Stimulated activated CD8-positive, alpha-beta memory T cell treated with anti-CD3 and anti-CD28 coated beads, Interleukin-2, amount 100 ng/mL, for 1 hour (primary cell): Measurements from ENCODE around the gene TUBB2B.
"Not testable (repeated sequence)": the region's sequence is repeated elsewhere in the genome, so short reads cannot be mapped to it uniquely, and the experiment has no call there.

Experiments used
- DNase-seq, 2 donors: peaks; one replicate each; pipeline ENCODE4 v3.0.0-alpha.2; 2020; ENCODE audit warnings: low read depth in 2 of 2

The TUBB2B gene

DNA sequence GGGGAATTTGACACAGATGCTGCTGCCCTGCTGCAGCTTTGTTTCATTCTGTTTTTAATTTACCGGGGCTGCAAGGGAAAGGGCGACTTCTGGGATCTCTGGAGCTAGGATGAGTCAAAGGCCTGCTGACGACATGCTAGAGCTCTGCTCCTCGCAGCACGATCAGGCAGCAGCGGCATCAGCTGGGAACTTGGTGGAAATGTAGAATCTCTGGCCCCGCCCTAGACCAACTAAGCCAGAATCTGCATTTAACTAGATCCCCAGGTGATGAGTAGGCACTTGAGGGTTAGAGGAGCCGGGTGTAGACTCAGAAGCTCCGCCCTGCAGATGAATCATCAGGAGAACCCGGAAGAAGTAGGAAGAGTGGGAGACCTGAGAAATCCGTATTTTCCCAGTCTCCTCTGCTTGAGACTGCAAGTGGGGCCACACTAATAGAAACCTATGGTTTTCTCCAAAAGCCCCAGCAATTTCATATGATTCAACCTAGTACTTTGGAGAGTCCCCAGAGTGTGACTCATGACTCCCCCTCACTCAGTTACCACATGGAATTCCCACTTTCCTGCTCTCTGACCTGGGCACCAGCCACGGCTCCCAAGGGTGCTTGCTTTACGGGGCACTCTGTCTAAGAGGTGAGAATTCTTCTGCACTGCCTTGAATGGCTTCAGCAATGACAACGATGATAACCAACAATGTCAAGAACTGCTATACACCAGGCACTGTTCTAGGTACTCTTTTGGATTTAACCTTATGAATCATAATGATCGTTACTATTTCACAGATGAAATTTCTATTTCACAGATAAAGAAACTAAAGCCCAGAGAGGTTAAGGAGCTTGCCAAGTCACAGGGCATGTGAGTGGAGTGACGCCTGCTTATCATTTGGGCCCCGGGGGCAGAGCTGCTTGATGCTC, 18.1 kb downstream of the TUBB2B start:
- no peak for DNase-seq

DNA sequence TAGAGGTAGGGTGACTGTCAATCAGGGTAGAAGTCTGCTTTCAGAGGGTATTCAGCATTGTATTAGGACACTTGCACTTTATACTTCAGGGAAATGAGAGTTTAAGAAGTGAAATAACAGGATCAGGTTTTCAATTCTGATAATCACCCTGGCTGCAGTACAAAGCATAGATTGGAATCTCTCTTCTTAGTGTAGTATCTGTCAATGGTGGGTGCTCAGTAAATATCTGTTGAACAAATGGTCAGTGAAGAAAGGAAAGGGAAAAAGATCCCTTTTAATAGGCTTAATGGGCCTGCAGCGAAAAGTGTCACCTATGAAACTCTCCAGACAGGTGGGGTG, 18.7 kb downstream of the TUBB2B start:
- no peak for DNase-seq

DNA sequence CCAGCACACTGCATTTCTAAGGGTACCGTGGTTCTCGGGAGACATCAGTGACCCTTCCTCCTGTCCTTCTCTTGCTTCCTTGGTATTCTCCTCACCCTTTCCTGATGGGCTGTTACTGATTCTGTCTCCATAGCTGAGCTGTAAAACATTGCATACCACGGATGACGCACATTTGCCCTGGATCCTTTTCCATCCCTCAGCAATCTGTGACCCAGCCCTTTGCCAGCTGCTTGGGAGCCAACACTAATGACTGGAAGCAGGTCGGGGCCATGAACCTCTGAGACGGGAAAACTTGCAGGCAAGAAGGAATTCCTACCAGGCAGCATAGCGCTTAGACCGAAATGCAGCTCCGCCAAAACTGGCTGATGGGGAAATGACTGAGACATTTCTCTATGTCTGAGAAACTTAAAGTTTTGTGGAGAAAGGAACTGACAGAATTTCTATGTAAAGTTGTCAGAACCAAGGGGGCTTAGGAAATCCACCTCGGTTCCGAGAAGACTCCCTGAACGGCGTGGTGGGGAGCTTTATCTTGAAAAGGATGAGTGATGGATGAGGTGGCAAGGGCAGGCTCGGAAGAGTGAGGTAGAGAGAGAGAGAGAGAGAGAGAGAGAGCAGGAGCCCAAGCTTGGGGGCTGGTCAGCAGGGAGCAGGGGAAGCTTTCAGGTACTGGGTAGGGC, 19.2 kb downstream of the TUBB2B start:
- DNase-seq: no peak

DNA sequence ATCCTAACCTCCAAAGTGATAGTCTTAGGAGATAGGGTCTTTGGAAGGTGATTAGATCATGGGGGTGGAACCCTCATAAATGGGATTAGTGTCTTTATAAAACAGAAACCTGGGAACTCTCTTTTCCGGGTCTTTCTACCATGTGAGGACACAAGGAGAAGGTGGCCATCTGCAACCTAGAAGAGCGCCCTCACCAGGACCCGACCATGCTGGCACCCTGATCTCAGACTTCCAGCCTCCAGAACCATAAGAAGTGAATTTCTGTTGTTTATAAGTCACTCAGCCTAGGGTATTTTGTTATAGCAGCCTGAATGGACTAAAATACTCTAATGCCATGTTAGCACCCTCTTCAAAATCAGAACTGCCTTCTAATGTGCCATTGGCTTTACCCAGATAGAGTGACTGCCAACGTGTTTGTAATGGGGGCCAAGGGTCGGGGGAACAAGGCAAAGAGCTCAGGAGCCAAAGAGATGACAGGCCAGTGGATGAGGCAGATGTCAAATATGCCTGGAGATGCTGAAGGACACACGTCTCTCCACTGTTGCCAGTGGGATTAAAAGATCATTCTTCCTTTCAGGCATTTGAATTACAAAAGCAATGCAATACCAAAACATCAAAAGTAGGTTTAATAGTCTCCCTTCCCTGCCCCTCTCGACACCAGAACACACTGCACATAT, 21.0 kb downstream of the TUBB2B start:
- no peak for DNase-seq

DNA sequence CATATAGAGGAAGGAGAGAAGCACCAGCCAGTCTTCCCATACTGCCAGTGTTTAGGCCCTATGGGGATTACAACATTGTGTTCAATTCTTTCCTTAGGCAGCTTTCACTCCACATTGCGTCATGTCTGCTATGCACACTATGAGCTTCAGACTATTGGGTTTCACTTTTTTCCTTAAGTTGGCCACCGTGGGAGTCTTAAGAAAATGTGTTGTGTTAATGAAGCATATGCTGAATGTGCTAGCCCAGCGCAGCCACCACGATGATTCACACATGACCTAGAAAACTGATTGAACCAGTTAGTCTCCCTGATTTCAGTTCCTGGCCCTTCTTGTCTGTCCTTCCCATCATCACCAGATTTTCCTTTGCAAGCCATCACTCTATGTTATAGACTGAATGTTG, 21.5 kb downstream of the TUBB2B start:
- DNase-seq: no peak

DNA sequence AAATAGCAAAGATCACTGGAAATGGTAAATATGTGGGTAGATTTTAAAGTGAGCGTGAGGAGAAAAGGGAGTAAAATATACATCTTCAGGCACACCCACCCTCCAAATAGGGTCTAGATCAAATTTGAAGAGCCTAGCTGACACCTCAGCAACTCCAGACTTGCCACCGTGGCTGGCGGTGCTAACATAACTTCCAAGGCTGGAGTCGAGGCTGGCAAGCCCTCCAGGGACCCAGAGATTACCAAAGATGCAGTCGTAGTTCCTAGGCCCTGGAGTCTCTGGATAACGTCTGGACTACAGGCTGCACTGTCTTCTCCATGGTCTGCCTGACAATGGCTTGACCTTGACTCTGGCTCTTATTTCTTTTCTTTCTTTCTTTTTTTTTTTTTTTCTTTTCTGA, 22.5 kb downstream of the TUBB2B start:
- DNase-seq: no peak

DNA sequence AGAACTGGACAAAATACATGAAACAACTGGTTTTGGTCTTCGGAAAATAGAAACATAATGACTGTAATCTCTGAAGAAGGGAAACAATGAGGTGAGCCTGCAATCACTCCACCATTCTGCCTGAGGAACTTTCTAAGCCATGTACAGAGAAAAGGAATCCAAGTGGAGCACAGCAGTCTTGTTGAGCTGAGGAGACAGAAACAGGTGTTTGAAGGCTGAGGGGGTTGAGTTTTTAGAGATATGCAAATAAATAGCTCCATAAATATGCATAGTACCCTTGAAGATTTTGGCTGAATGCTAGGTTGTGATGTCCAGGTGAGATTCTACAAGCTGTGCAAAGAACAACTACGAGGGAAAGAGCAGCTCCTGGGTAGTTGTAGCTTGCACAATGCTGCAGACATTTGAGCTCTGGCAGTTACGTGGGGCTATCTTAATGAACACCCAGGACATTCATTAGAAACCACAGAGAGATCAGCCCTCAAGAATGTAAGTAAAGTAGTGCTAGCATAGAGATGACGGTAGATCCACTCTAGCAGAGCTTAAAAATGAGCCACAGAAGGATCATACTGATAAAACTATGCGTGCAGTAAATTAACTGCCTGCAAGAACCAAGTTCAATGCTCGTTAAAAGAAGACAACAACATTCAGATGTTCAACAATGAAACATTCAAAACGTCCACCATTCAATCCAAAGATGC, 24.3 kb downstream of the TUBB2B start:
- DNase-seq: no peak

DNA sequence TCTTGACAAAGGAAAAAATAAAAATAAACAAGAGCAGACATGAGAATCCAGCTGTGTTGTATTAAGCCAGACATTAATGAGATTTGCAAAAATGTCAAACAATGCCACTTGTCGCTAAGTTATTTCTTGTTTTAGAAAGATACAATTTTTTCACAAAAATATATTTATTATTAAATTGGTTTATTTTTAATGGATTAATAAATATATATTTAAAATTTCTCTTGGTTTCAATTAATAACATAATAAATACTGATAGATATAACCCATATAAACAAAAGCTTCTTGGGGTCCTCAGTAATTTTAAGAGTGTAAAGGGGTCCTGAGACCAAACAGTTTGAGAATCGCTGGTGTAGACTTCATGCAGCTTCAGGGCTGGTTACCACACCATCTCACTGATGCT, 26.1 kb downstream of the TUBB2B start:
- no peak for DNase-seq

DNA sequence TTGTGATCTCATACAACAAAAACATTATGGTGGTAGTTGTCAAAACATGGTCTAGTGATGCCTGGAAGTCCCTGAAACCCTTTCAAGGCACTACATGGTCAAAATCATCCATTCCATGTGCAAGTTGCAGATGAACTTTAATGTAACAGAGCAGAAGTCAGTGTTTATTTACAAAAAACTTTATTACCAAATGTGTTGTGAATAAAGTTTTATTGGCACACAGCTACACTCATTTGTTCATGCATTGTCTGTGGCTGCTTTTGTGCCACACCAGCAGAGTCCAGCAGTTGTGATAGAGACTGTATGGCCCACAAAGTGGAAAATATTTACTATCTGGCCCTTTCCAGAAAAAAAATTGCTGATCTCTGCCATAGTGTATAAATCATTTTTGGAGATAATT, 26.8 kb downstream of the TUBB2B start:
- no peak for DNase-seq

DNA sequence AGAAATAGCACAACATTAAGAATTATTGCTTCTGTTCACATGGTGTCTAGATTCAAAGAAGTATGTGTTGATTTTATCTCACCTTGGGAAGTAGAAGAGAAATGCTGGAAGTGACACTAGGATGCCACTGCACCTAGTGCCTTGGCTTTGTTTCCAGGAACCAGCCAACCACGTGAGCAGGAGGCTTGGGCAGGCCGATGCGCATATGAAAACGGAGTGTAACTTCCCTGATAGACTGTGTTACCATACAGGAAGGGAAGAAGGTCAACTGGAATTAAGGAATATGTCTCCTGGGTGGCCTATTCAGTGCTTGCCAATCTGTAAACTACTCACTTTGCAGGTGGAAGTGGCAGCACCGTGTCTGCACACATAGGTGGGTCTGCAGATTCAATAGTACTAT, 28.1 kb downstream of the TUBB2B start:
- no peak for DNase-seq

DNA sequence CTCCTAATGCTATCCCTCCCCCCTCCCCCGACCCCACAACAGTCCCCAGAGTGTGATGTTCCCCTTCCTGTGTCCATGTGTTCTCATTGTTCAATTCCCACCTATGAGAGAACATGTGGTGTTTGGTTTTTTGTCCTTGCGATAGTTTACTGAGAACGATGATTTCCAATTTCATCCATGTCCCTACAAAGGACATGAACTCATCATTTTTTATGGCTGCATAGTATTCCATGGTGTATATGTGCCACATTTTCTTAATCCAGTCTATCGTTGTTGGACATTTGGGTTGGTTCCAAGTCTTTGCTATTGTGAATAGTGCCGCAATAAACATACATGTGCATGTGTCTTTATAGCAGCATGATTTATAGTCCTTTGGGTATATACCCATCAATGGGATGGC, 29.7 kb downstream of the TUBB2B start:
- not testable (repeated sequence) for DNase-seq

DNA sequence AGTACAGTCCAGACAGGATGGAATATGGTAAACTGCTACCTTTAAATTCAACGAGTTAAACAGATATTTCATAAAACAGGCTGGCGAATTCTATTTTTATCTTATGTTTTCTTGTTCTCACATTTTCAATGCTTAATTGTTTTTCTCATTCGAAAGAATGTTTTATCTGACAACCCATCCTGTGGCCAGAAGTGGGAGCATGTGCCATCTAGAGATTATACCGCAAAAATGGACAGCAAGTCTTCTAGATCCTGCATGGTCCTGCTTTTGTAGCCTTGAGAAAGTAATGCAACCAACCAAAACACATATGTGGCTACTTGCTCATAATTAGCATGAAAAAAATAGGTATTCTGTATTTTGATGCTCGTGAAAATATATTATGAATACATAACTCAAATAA, 30.7 kb downstream of the TUBB2B start:
- DNase-seq: no peak

DNA sequence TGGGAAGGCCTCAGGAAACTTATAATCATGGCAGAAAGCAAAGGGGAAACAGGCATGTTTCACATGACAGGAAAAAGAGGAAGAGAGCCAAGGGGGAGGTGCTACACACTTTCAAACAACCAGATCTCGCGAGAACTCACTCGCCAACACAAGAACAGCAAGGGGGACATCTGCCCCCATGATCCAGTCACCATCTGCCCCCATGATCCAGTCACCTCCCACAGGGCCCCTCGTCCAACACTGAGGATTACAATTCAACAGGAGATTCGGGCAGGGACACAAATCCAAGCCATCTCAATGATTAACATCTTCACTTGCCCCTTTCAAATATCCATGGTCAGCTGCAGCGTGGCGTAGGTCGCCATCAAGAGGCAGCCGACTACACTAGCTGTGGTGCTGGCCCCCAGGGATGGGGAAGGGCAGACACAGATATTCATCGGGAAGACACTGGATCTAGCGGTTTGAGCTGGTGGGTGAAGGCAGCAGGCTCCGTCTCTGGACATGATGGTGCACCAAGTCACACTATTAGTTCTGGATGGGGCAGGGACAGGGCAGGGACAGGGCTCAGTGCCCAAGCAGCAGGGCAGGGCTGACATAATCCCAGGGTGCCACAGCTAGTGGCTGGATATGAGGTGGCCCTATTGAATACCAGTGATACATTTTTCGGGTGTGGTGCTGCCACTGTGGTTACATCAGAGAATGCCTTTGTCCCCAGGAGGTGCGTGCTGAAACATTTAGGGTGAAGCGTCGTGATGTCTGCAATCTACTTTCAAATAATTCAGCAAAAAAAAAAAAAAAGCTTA, 31.6 kb downstream of the TUBB2B start:
- DNase-seq: no peak

DNA sequence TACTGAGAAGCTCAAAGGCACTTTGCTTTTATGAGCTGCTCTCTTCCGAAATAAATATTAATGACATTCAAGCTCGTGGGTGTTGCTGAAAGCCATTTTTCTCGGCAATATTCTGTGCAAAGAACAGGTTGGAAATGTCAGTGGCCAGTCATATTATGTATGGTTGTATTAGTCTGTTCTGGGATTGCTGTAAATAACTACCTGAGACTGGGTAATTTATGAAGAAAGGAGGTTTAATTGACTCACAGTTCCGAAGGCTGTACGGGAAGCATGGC, 32.1 kb downstream of the TUBB2B start:
- no peak for DNase-seq

DNA sequence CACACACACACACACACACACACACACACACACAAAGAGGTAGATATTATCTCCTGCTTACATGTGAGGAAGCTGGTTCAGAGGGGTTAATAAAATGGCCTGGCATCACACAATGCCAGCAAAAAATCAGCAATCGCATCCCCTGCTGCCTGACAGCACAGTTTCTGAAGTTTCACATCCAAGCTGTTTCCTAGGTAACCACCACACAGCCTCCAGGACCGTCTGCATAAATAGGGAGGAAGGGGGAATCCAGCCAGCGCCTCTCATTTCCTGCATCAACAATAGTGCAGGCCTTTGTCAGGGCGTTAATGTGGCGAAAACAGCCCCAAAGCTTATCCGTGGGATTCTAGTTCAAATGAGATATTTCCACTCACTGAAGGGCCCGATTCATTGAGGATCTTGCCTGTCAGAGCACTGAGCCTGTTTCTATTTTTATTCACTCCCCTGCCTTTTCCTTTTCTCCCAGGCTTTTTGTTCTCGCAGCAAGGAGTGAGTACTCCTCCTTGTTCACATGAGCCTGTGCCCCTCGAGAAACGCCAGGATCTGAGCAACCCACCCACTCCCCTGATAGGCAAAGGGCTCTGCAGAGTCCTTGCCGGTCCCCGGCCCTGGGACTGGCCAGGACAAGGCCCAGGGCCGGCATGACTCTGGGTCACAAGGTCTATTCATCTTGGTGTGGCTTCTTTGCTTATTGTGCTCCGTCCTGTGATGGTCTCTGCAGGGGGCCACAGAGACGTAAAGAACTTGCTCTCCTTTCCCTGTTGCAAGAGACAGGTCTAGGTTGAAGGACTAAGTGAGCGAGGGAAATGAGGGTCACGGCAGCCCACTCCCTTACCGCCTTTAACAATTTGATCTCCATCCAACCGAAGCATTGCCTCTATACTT, 32.7 kb downstream of the TUBB2B start:
- DNase-seq: no peak

DNA sequence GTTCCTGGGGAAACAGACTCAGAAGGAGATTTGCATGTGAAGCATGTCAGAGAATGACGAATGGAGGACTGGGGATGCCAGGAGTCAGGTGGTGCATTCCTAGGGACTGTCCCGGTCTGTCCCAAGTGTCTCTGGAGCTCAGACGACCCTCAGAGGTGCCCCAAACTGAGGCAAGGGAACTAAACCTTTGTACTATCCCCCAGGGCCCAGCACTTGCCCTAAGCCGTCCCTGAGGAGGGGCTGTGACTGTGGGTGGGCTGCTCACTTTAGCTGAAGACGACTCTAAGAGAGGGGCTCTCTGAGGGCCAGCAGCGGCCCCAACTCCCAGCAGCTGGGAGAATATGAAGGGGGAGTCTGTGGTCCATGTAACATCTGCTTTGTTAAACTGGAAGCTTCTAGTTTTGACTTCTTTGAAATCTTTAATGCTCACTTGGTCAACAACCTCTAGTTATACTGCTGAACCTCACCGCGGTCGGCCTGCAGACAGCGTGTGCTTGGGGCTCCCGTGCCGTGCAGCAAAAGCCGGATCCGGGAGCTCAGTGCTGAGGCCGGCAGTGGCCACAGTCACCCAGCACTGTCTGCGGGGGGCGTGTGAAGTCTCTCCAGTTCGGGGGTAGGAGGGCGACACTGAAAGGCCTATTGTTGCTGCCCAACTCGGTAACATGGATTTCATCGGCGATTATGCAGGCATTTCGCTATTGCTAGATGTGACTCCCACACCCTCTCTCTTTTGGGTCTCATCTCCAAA, 34.2 kb downstream of the TUBB2B start:
- no peak for DNase-seq

DNA sequence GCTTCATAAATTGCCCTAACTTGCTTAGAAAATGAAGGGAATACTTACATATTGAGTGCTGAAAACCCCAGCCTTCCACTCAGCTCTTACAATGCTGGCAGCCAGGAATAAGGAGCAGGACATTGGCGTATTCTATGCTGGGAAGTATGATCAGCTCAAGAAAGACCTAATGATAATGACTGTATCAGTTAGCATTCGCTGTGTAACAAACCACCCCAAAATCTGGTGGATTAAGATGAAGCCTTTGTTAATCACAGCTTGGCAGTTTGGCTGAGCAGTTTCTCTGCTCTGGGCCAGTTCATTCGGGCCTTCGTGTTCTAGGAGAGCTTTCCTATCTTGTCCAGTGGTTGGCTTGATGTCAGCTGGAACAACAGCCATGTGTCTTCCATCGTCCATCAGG, 36.7 kb downstream of the TUBB2B start:
- DNase-seq: no peak

DNA sequence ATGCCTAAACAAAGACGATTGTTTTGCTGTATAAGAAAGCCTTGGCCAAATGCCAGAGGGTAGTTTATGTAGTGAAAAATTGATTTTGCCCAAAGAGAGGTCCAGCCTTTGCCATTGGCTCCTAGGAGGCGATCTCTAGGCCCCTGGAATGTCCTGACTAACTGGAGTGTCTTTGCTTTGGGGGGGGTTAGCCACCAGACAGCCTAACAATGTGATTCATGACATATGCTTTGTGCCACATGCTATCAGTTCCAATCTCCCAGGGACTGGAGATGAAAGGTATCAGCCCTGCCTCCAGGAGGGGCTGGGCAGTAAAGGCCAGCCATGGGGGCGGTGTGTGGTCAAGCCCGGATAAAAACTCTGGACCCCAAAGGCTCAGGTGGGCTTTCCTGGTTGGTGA, 37.4 kb downstream of the TUBB2B start:
- DNase-seq: no peak

DNA sequence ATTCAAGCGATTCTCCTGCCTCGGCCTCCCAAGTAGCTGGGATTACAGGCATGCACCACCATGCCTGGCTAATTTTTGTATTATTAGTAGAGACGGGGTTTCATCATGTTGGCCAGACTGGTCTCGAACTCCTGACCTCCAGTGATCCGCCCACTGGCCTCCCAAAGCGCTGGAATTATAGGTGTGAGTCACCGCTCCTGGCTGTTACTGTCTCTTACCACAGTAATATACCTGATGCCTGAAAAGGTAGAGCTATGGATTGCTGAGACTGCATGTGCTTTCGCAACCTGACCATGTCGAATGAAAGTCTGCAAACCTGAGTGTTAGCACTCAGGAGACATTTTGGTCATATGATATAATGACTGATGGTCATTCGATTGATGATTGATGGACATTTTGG, 38.3 kb downstream of the TUBB2B start:
- not testable (repeated sequence) for DNase-seq

DNA sequence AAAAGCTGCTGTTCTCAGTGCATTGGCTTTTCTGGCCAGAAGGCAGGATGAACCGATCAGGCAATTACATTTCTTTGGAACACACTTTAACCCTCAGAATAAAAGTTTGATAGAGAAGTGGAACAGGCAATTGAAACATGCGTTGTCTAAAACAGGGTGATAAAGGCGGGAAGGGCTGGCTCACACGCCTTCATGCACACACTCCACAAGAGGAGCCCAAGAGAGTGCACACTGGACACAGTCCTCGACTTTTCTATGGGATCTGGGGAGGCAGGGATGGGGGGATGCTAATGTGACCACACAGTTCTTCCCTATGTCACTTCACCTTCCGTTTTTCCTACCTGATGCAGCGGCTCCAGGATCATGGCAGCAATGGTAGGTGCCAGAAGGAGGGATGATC, 39.2 kb downstream of the TUBB2B start:
- DNase-seq: no peak
